Activated naive CD4-positive, alpha-beta T cell treated with anti-CD3 and anti-CD28 coated beads, Interleukin-2, amount 50 U/mL, for 24 hours (primary cell): Measurements from ENCODE around the gene FCF1.

ENCODE experiments used
- H3K27ac Mint-ChIP-seq: one replicate; pipeline ENCODE4 v1.8.0; 2021; ENCODE audit warnings: mild to moderate bottlenecking, mixed read lengths
- H3K27me3 Mint-ChIP-seq: one replicate; pipeline ENCODE4 v1.8.0; 2021; ENCODE audit warnings: mixed read lengths
- H3K36me3 Mint-ChIP-seq: one replicate; pipeline ENCODE4 v1.8.0; 2021; ENCODE audit warnings: mixed read lengths
- H3K4me1 Mint-ChIP-seq: one replicate; pipeline ENCODE4 v1.8.0; 2021; ENCODE audit warnings: mixed read lengths
- H3K4me3 Mint-ChIP-seq: one replicate; pipeline ENCODE4 v1.8.0; 2021; ENCODE audit warnings: mild to moderate bottlenecking, mixed read lengths
- H3K9me3 Mint-ChIP-seq: one replicate; pipeline ENCODE4 v1.8.0; 2021; ENCODE audit warnings: mixed read lengths

Gene FCF1

GRCh38 chr14:74786796-74787315, 73.9 kb downstream of the FCF1 start:
- no peak overlapping the region for H3K4me3 Mint-ChIP-seq
- peaks cover 50% of the 10 kb centered on the region for H3K4me1 Mint-ChIP-seq
- H3K27ac Mint-ChIP-seq: no peak overlapping the region
- H3K27me3 Mint-ChIP-seq: no peaks in the 10 kb centered on the region
- H3K36me3 Mint-ChIP-seq: peaks cover 26% of the 10 kb centered on the region
- no peaks in the 10 kb centered on the region for H3K9me3 Mint-ChIP-seq
